ENCODE data around the gene TMEM26. TPM values are rescaled to one million over a fixed set of nuclear protein-coding genes. Genes with fewer than 3 reads are reported as not detected.

Gene TMEM26
- total RNA-seq, 6 experiments from 2014 or later: 0.42 to 3.8 (median 0.77) TPM

DNA sequence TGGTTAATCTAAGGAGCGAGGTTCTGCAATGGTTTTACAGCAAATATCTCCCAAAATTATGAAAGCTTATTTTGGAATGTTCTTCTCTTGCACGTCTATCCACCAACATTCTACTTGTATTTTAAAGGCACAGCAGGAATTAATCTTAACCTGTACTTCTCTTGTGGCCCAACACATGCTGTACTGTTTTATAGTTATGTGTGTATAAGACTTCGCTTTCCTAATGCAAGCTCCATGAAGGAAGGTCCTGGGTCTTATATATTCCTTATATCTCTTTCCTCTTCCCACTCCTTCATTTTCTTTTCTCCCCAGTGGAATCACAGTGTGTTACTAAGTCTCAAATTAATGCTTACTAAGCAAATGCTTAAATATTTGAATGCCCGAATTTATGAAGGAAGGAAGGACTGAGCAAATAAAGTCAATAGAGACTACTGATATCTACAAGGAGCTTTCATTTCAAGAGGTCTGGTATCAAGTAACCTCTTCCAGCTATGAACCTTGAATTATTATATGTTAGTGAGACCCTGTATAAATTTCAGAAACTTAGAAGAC lies 14.0 kb downstream of the TMEM26 start:
- Histone ChIP-seq H3K27me3 (no peaks in the 10 kb centered on the region), H3K4me3 (no peak overlapping the region), H3K4me1 (no peaks in the 10 kb centered on the region), H3K9me3 (no peaks in the 10 kb centered on the region), H3K27ac (no peak overlapping the region), H3K36me3 (no peaks in the 10 kb centered on the region)
- 55% methylated on average over 4 of the region's 4 CpGs for WGBS (ENCODE audit: insufficient coverage, low coverage, low lambda C conversion rate, missing lambda C conversion rate)
- ATAC-seq (no peak), DNase-seq (no peak)
- no peak for TF ChIP-seq POLR2A (IDR thresholded peaks at IDR 0.05)
- TF ChIP-seq, protein P1, sequence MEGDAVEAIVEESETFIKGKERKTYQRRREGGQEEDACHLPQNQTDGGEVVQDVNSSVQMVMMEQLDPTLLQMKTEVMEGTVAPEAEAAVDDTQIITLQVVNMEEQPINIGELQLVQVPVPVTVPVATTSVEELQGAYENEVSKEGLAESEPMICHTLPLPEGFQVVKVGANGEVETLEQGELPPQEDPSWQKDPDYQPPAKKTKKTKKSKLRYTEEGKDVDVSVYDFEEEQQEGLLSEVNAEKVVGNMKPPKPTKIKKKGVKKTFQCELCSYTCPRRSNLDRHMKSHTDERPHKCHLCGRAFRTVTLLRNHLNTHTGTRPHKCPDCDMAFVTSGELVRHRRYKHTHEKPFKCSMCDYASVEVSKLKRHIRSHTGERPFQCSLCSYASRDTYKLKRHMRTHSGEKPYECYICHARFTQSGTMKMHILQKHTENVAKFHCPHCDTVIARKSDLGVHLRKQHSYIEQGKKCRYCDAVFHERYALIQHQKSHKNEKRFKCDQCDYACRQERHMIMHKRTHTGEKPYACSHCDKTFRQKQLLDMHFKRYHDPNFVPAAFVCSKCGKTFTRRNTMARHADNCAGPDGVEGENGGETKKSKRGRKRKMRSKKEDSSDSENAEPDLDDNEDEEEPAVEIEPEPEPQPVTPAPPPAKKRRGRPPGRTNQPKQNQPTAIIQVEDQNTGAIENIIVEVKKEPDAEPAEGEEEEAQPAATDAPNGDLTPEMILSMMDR (IDR thresholded peaks at IDR 0.05): no peak
- intact Hi-C loops (cut with DNase I): no loop called here

DNA sequence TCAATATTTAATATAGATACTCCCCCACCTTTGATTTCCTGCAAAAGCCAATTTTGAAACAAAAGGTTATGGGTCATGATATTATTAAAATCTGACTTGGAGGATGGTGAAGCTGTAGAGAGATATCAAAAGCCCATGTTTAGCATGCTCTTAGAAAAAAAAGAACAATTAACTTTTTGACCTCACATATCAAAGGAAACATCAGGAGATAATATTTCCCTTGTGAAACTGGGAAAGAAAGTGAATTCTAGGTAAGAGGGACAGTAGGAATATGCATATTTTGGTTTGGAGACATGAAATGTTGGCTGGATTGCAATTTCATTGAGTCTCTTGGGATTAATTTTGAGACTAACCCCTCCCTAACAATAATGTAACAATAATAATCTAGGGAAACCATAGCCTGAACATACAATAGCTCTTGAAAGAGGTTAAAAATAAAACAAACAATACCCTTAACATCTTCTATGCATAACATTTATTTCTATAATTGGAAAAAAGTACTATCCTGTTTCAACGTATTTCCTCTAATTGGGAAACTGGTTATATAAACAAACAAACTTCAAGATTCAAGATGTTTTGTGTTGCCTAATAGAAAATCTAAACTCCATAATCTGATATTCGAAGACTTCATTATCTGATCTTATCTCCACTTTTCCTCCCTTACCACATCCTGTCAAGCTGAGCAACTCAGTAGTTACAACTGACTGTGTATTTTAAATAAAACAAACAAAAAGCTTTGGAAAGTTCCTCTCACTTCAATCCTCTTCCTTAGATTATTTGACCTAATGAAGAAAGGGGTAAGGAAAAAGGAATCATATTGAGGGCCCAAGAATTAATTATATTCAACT lies 14.8 kb downstream of the TMEM26 start:
- Histone ChIP-seq H3K9me3 (no peaks in the 10 kb centered on the region), H3K27me3 (no peaks in the 10 kb centered on the region), H3K36me3 (no peaks in the 10 kb centered on the region), H3K4me1 (no peaks in the 10 kb centered on the region), H3K4me3 (no peak overlapping the region), H3K27ac (no peak overlapping the region)
- TF ChIP-seq, protein P1 (IDR thresholded peaks at IDR 0.05): no peak
- TF ChIP-seq POLR2A (IDR thresholded peaks at IDR 0.05): no peak
- DNase-seq (no peak), ATAC-seq (no peak)
- intact Hi-C loops (cut with DNase I): no loop called here
- WGBS (ENCODE audit: insufficient coverage, low coverage, low lambda C conversion rate, missing lambda C conversion rate): 19% methylated on average over 2 of the region's 2 CpGs

DNA sequence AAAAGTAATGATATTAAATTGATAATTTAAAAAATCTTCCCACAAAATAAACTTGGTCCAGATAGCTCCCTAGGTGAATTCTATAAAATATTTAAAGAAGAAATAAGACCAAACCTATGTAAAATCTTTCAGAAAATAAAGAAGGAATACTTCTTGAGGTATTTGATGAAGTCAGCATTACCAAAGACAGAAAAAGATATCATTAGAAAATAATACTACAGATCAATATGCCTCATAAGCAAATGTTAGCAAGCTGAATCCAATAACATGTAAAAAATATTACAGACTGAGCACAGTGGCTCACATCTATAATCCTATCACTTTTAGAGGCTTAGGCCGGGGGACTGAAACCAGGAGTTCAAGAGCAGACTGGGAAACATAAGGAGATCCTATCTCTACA lies 30.0 kb downstream of the TMEM26 start:
- no peaks in the 10 kb centered on the region for H3K4me1 ChIP-seq
- no peak overlapping the region for H3K27ac ChIP-seq
- H3K27me3 ChIP-seq: no peaks in the 10 kb centered on the region
- no peak overlapping the region for H3K4me3 ChIP-seq
- ATAC-seq (no peak), DNase-seq (no peak)
- TF ChIP-seq, protein P1 (IDR thresholded peaks at IDR 0.05): no peak
- TF ChIP-seq POLR2A (IDR thresholded peaks at IDR 0.05): no peak
- intact Hi-C loops (cut with DNase I): no loop called here
- WGBS (ENCODE audit: insufficient coverage, low coverage, low lambda C conversion rate, missing lambda C conversion rate): 36% methylated on average over 1 of the region's 1 CpG
- peaks cover 0 to 4% (median 0%) of the 10 kb centered on the region in 4 donors for H3K9me3 ChIP-seq
- H3K36me3 ChIP-seq: no peaks in the 10 kb centered on the region

DNA sequence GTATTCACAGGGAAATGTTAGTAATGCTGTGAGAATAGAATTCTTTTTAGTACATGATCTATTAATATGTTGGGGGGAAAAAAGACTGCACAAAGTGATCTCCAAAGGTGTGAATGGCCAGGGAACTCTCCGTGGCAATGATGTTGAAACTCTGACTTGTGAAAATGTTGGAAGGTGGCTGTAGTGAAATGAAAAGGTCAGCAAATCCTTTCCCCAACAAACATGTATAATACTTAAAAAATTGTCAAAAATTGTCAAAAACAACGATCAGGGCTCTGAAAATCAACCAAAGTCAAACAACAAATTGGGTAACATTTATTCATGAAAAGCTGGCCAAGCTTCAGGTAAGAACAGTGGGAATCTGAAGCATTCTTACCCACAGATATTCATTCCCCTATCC lies 35.5 kb downstream of the TMEM26 start:
- no peak for TF ChIP-seq POLR2A (IDR thresholded peaks at IDR 0.05)
- TF ChIP-seq, protein P1 (IDR thresholded peaks at IDR 0.05): no peak

More for the DNA sequence above, 35.5 kb downstream of the TMEM26 start:
- no peaks in the 10 kb centered on the region for H3K36me3 ChIP-seq
- WGBS (ENCODE audit: insufficient coverage, low coverage, low lambda C conversion rate, missing lambda C conversion rate): 25% methylated on average over 2 of the region's 2 CpGs
- no peak overlapping the region for H3K27ac ChIP-seq
- H3K4me1 ChIP-seq: no peaks in the 10 kb centered on the region
- no peaks in the 10 kb centered on the region for H3K27me3 ChIP-seq
- ATAC-seq (no peak), DNase-seq (no peak)
- H3K4me3 ChIP-seq: no peak overlapping the region
- peaks cover 0 to 3% (median 0%) of the 10 kb centered on the region in 4 donors for H3K9me3 ChIP-seq
- intact Hi-C loops (cut with DNase I): no loop called here

Measured in right lobe of liver (tissue), 6 donors.